H1 (cell line): Measurements from ENCODE around the gene AFF1.
"Not testable (repeated sequence)": the region's sequence is repeated elsewhere in the genome, so short reads cannot be mapped to it uniquely, and the experiment has no call there.

ENCODE experiments used
- ATF2 ChIP-seq: IDR thresholded peaks from 2 replicates; pipeline ENCODE4 v1.6.1; 2012; ENCODE audit warnings: low read length, inconsistent platforms
- BCL11A ChIP-seq, 2 experiments: IDR thresholded peaks; one replicate each; pipeline ENCODE4 v1.6.1; 2011; ENCODE audit warnings: low read depth in 2 of 2, low read length in 2 of 2, mild to moderate bottlenecking in 2 of 2
- CEBPB ChIP-seq: IDR thresholded peaks from 2 replicates; pipeline ENCODE4 v1.6.1; 2012; ENCODE audit warnings: low read depth, low read length
- CHD2 ChIP-seq: IDR thresholded peaks from 2 replicates; pipeline ENCODE4 v1.6.1; 2012; ENCODE audit warnings: low read length, improper control_type of control experiment
- CTCF ChIP-seq, 3 experiments: IDR thresholded peaks; 1 replicate in 2 of 3; 2 replicates in 1 of 3; pipeline versions ENCODE4 v1.5.1 to v1.6.1; 2011; ENCODE audit warnings: low read length in 3 of 3, mild to moderate bottlenecking in 3 of 3, inconsistent platforms in 2 of 3, low read depth in 1 of 3, moderate library complexity in 1 of 3; ENCODE audit not compliant: insufficient read depth in 1 of 3; ENCODE audit errors: control extremely low read depth in 1 of 3
- EZH2 ChIP-seq: fragments of 200-600 bp; sonication (generic); IDR thresholded peaks from 2 replicates; pipeline ENCODE4 v1.7.1; 2012; ENCODE audit warnings: low read depth, mild to moderate bottlenecking, moderate library complexity, low read length, inconsistent platforms; ENCODE audit not compliant: severe bottlenecking
- MAX ChIP-seq: IDR thresholded peaks from 2 replicates; pipeline ENCODE4 v1.6.1; 2012; ENCODE audit warnings: inconsistent platforms
- POLR2A ChIP-seq, 2 experiments: IDR thresholded peaks; 1 replicate in 1 of 2; 2 replicates in 1 of 2; pipeline ENCODE4 v1.6.1; 2011; ENCODE audit warnings: low read depth in 2 of 2, low read length in 2 of 2, mild to moderate bottlenecking in 2 of 2; ENCODE audit errors: control extremely low read depth in 1 of 2
- SAP30 ChIP-seq: fragments of 300-600 bp; sonication (generic); IDR thresholded peaks from 2 replicates; pipeline ENCODE4 v1.7.1; 2012; ENCODE audit warnings: low read length, moderate library complexity, mild to moderate bottlenecking, inconsistent platforms; ENCODE audit not compliant: insufficient read depth, insufficient replicate concordance
- SRF ChIP-seq: IDR thresholded peaks from 2 replicates; pipeline ENCODE4 v1.6.1; 2011; ENCODE audit warnings: mild to moderate bottlenecking, low read depth, low read length, moderate library complexity
- SUZ12 ChIP-seq: fragments of 200-600 bp; sonication (generic); IDR thresholded peaks from 2 replicates; pipeline ENCODE4 v1.6.1; 2012; ENCODE audit warnings: mild to moderate bottlenecking, inconsistent platforms, low read length, moderate library complexity, mixed read lengths
- TAF1 ChIP-seq: IDR thresholded peaks from 2 replicates; pipeline ENCODE4 v1.6.1; 2011; ENCODE audit warnings: mild to moderate bottlenecking, low read depth, low read length
- TCF12 ChIP-seq: IDR thresholded peaks from 2 replicates; pipeline ENCODE4 v1.6.1; 2011; ENCODE audit warnings: low read depth, mild to moderate bottlenecking, low read length
- ZNF274 ChIP-seq: IDR thresholded peaks from 2 replicates; pipeline ENCODE4 v1.7.0; 2012; ENCODE audit warnings: low read length, borderline replicate concordance; ENCODE audit errors: extremely low read depth

DNA sequence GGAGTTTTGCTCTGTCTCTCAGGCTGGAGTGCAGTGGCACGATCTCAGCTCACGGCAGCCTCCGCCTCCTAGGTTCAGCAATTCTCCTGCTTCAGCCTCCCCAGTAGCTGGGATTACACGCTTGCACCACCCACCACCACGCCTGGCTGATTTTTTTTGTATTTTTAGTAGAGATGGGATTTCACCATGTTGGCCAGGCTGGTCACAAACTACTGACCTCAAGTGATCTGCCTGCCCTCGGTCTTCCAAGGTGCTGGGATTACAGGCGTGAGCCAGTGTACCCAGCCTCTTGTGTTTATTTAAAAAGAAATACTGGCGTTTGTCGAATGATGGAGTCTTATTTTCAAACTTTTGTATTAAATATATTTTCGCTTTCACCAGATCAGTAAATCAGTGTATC is 137.7 kb downstream of the AFF1 start:
- TF ChIP-seq CEBPB; SUZ12; CTCF (IDR thresholded peaks at IDR 0.05; ENCODE audit: control extremely low read depth in 1 of 3, insufficient read depth in 1 of 3, low read depth in 1 of 3, low read length in 3 of 3); BCL11A (IDR thresholded peaks at IDR 0.05; ENCODE audit: low read depth in 2 of 2, low read length in 2 of 2); SAP30; MAX; CHD2; TAF1; SRF; ATF2; TCF12; POLR2A (IDR thresholded peaks at IDR 0.05; ENCODE audit: control extremely low read depth in 1 of 2, low read depth in 2 of 2, low read length in 2 of 2); EZH2; ZNF274: not testable (repeated sequence)
